GM23338 (cell line): ENCODE measurements around the gene CIZ1. TPM values are rescaled to one million over a fixed set of nuclear protein-coding genes. Genes with fewer than 3 reads are reported as not detected.

Source experiments
- ATAC-seq: fragments of 200-7000 bp; cut with Tn5 transposase; 3 replicates; pipeline ENCODE4 v1.9.1; 2020
- DNase-seq: peaks from one replicate; pipeline ENCODE4 v3.0.0-alpha.2; 2015; ENCODE audit warnings: low spot score
- H2AFZ ChIP-seq: fragments of 200-600 bp; sonication (generic); 2 replicates; pipeline ENCODE4 v1.8.0; 2016; ENCODE audit warnings: antibody characterized with exemption, mild to moderate bottlenecking, moderate library complexity
- H3F3A ChIP-seq: fragments of 200-600 bp; sonication (generic); replicated peaks from 2 replicates; pipeline ENCODE4 v1.8.0; 2017; ENCODE audit warnings: antibody characterized with exemption, mixed run types, low read depth
- H3K27ac ChIP-seq: fragments of 200-600 bp; sonication (generic); 2 replicates; pipeline ENCODE4 v1.6.1; 2016; ENCODE audit warnings: low read depth
- H3K27me3 ChIP-seq: fragments of 200-600 bp; sonication (generic); 2 replicates; pipeline ENCODE4 v1.8.0; 2016; ENCODE audit warnings: mild to moderate bottlenecking, mixed run types, moderate library complexity; ENCODE audit not compliant: insufficient read depth
- H3K36me3 ChIP-seq: fragments of 200-600 bp; sonication (generic); 2 replicates; pipeline ENCODE4 v1.8.0; 2016; ENCODE audit warnings: mild to moderate bottlenecking; ENCODE audit not compliant: insufficient read depth
- H3K4me1 ChIP-seq: fragments of 200-600 bp; sonication (generic); 2 replicates; pipeline ENCODE4 v1.8.0; 2016; ENCODE audit warnings: mild to moderate bottlenecking, moderate library complexity; ENCODE audit not compliant: insufficient read depth
- H3K4me2 ChIP-seq: fragments of 200-600 bp; sonication (generic); 2 replicates; pipeline ENCODE4 v1.7.1; 2017; ENCODE audit warnings: mixed run types
- H3K4me3 ChIP-seq: fragments of 200-600 bp; sonication (generic); 2 replicates; pipeline ENCODE4 v1.6.1; 2016; ENCODE audit warnings: mixed run types
- H3K79me2 ChIP-seq: fragments of 200-600 bp; sonication (generic); replicated peaks from 2 replicates; pipeline ENCODE4 v1.8.0; 2017; ENCODE audit warnings: mild to moderate bottlenecking; ENCODE audit not compliant: insufficient read depth
- H3K9me2 ChIP-seq: fragments of 200-600 bp; sonication (generic); 2 replicates; pipeline ENCODE4 v1.8.0; 2017; ENCODE audit not compliant: insufficient read depth
- H4K20me1 ChIP-seq: fragments of 200-600 bp; sonication (generic); replicated peaks from 2 replicates; pipeline ENCODE4 v1.8.0; 2017; ENCODE audit warnings: mild to moderate bottlenecking; ENCODE audit not compliant: insufficient read depth
- H3K27ac Mint-ChIP-seq: 2 replicates; pipeline ENCODE4 v1.8.0; 2020; ENCODE audit warnings: inconsistent platforms, mild to moderate bottlenecking, moderate library complexity, mixed read lengths
- H3K27me3 Mint-ChIP-seq: 3 replicates; pipeline ENCODE4 v1.8.0; 2022; ENCODE audit warnings: low read depth, mild to moderate bottlenecking, moderate library complexity, mixed read lengths, inconsistent platforms; ENCODE audit not compliant: insufficient read depth, poor library complexity
- H3K36me3 Mint-ChIP-seq: 3 replicates; pipeline ENCODE4 v1.8.0; 2021; ENCODE audit warnings: low read depth, mild to moderate bottlenecking, inconsistent platforms, moderate library complexity, mixed read lengths
- H3K4me1 Mint-ChIP-seq: 3 replicates; pipeline ENCODE4 v1.8.0; 2020; ENCODE audit warnings: mild to moderate bottlenecking, inconsistent platforms, mixed read lengths
- H3K4me3 Mint-ChIP-seq: 3 replicates; pipeline ENCODE4 v1.8.0; 2021; ENCODE audit warnings: moderate library complexity, mild to moderate bottlenecking, inconsistent platforms, mixed read lengths
- H3K9me3 Mint-ChIP-seq: 3 replicates; pipeline ENCODE4 v1.8.0; 2020; ENCODE audit warnings: moderate library complexity, mild to moderate bottlenecking, inconsistent platforms, mixed read lengths
- CREB1 ChIP-seq: fragments of 250-450 bp; sonication (Bioruptor Pico); IDR thresholded peaks from 2 replicates; pipeline ENCODE4 v1.5.0; 2020; ENCODE audit warnings: low read depth, mild to moderate bottlenecking, moderate library complexity
- POLR2AphosphoS5 ChIP-seq: IDR thresholded peaks from 2 replicates; pipeline ENCODE4 v1.6.1; 2016; ENCODE audit warnings: antibody characterized with exemption, low read depth
- ZNF462 ChIP-seq: fragments of 250-450 bp; sonication (Bioruptor Pico); IDR thresholded peaks from 2 replicates; pipeline ENCODE4 v1.5.0; 2020; ENCODE audit warnings: mild to moderate bottlenecking, moderate library complexity
- polyA plus RNA-seq: library from polyadenylated mRNA; unstranded; fragments of >200 nt; fragmentation: Nextera tagmentation; extraction: Ambion mirVana; gene quantifications from 2 replicates; pipeline ENCODE4 v1.2.1, GENCODE V29; 2016
- total RNA-seq: library from RNA; depleted of rRNA; stranded (reverse); fragments of >200 nt; shearing (Covaris generic); gene quantifications from 2 replicates; pipeline ENCODE4 v1.2.3, GENCODE V29; 2014

CIZ1 gene
- total and polyA plus RNA-seq, 2 experiments from 2014 or later, result 49.6 to 61.4 TPM

DNA sequence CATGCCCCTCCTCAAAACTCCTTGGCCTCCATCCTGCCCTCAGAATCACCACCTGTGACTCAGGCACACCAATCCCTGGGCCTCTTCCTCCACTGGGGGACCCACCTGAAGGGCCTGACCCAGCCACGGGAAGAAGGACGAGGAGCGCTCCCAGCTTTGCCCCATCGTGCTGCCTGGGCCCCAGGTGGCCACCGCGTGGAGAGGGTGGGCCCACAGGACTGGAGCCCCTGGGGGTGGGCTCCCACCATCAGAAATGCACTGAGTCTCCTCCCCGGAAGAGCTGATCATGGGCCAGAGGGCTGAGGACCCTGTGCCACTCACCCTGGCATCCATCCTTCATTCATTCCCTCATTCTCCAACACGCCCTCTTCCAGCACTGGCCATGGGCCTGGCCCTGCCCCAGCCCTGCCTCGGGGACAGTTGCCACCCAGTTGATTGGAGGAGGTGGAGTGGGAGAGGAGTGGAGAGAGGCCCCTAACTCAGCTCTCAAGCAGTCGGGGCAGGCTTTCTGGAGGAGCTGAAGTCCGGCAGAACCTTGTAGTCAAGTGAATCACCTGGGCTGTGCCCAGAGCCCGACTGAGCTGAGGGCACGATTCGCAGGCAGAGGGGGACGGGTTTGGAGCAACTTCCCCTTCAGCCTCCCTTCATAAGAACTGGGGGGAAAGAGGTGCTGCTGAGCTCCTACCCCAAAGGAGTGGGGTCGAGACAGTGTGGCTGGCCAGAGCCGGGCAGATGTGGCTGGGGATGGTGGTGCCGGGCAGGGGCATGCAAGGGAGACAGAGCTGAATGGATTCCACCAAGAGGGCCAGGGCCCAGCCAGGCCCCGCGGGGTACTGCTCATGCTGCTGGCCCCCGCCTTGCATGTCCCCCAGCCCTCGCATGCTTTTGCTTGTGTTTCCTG, 41.4 kb upstream of the CIZ1 start:
- Histone ChIP-seq H2AFZ (no peak overlapping the region), H3K27ac (no peak overlapping the region), H3K27me3 (no peaks in the 10 kb centered on the region), H3K4me2 (no peak overlapping the region), H4K20me1 (no peaks in the 10 kb centered on the region), H3K9me2 (no peaks in the 10 kb centered on the region), H3K79me2 (no peaks in the 10 kb centered on the region), H3K4me3 (no peak overlapping the region), H3K36me3 (no peaks in the 10 kb centered on the region), H3K4me1 (no peaks in the 10 kb centered on the region), H3F3A (no peaks in the 10 kb centered on the region)
- Mint-ChIP-seq H3K36me3 (peaks cover 4% of the 10 kb centered on the region), H3K27me3 (peaks cover 6% of the 10 kb centered on the region), H3K4me1 (no peaks in the 10 kb centered on the region; the same call in 2 of the 3 replicates), H3K9me3 (no peaks in the 10 kb centered on the region), H3K4me3 (no peak overlapping the region), H3K27ac (peak overlapping the region; percentile 74; the same call in 1 of the 2 replicates)
- DNase-seq (no peak), ATAC-seq (peak; percentile 54)
- TF ChIP-seq POLR2AphosphoS5, result no peak
- TF ChIP-seq ZNF462 (CRISPR knock-in tag), result no peak
- TF ChIP-seq CREB1 (CRISPR knock-in tag), result no peak
